ENCODE results near the gene FYCO1. TPM values are rescaled to one million over a fixed set of nuclear protein-coding genes. Genes with fewer than 3 reads are reported as not detected.

FYCO1 gene
- total and polyA plus RNA-seq, 9 of the 15 experiments (the other 6 are each of a cell fraction or from before 2014, with no cell fraction given) = 2.1 to 13.8 (median 7.4) TPM

DNA sequence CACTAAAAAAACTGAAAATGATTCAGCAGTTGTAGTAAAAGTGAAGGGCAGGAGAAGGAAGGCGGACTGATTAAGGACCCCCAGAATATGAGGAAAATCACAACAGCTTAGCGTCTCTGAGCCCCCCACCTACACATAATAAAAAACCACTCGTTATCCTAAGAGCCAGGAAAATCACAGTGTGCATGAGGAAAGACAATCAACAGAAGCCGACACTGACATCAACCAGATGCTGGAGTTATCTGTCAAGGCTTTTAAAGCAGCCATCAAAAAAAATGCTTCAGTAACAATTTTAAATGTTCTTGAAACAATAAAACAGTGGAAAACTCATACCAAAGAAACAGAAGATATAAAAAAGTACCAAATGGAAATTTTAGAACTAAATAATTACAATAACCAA, 62.0 kb downstream of the FYCO1 start:
- DNase-seq (ENCODE audit: extremely low read depth in 1 of 4, low spot score in 3 of 4) = no peak
- TF ChIP-seq SIN3A (IDR thresholded peaks at IDR 0.05; ENCODE audit: borderline replicate concordance in 2 of 2, control insufficient read depth in 1 of 2, low read depth in 2 of 2, low read length in 2 of 2) (no peak), ZNF41 (CRISPR knock-in tag; conservative IDR thresholded peaks at IDR 0.05) (no peak), KLF16 (IDR thresholded peaks at IDR 0.05) (no peak), CAMTA2 (CRISPR knock-in tag; conservative IDR thresholded peaks at IDR 0.05) (no peak), PURB (CRISPR knock-in tag; IDR thresholded peaks at IDR 0.05; ENCODE audit: low read depth) (no peak), SRSF9 (IDR thresholded peaks at IDR 0.05; ENCODE audit: borderline replicate concordance, low read depth, low read length) (no peak), HNRNPK (IDR thresholded peaks at IDR 0.05; ENCODE audit: low read depth, low read length, poor library complexity, severe bottlenecking) (no peak), KLF6 (CRISPR knock-in tag; IDR thresholded peaks at IDR 0.05; ENCODE audit: borderline replicate concordance) (no peak), NR2C2 (CRISPR knock-in tag; IDR thresholded peaks at IDR 0.05) (no peak), NR2C2 (tag; IDR thresholded peaks at IDR 0.05) (no peak), ADNP (tag; IDR thresholded peaks at IDR 0.05) (no peak)
- TF ChIP-seq, protein P1, sequence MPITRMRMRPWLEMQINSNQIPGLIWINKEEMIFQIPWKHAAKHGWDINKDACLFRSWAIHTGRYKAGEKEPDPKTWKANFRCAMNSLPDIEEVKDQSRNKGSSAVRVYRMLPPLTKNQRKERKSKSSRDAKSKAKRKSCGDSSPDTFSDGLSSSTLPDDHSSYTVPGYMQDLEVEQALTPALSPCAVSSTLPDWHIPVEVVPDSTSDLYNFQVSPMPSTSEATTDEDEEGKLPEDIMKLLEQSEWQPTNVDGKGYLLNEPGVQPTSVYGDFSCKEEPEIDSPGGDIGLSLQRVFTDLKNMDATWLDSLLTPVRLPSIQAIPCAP (CRISPR knock-in tag; IDR thresholded peaks at IDR 0.05; ENCODE audit: borderline replicate concordance) = no peak
- TF ChIP-seq, protein P2, sequence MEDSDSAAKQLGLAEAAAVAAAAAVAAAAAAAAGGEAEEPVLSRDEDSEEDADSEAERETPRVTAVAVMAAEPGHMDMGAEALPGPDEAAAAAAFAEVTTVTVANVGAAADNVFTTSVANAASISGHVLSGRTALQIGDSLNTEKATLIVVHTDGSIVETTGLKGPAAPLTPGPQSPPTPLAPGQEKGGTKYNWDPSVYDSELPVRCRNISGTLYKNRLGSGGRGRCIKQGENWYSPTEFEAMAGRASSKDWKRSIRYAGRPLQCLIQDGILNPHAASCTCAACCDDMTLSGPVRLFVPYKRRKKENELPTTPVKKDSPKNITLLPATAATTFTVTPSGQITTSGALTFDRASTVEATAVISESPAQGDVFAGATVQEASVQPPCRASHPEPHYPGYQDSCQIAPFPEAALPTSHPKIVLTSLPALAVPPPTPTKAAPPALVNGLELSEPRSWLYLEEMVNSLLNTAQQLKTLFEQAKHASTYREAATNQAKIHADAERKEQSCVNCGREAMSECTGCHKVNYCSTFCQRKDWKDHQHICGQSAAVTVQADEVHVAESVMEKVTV (CRISPR knock-in tag; IDR thresholded peaks at IDR 0.05) = no peak

More for the DNA sequence above, 62.0 kb downstream of the FYCO1 start:
- intact Hi-C loops (cut with micrococcal nuclease) (loop anchor here (10.0 kb wide), 1 partner anchor 899 kb away; no protein-coding TSS in a partner anchor), in situ Hi-C loops (cut with MboI) (loop anchor here (5.0 kb wide), 2 partner anchors 181 to 426 kb away; no protein-coding TSS in a partner anchor)
- ATAC-seq = no peak
- Histone ChIP-seq H3K4me3 (no peak overlapping the region), H3K27ac (ENCODE audit: extremely low read depth, low read depth, low read length) (no peak overlapping the region), H3K9ac (ENCODE audit: insufficient read depth in 1 of 2, low read depth in 2 of 2, low read length in 2 of 2) (no peak overlapping the region), H2AFZ (ENCODE audit: low read depth, low read length) (no peak overlapping the region), H3K4me1 (replicated peaks in 1 of 2; ENCODE audit: control insufficient read depth in 2 of 2, insufficient read depth in 2 of 2, low read length in 2 of 2) (no peaks in the 10 kb centered on the region), H3K9me1 (ENCODE audit: control insufficient read depth, insufficient read depth, low read length) (peaks cover 3% of the 10 kb centered on the region), H3K79me2 (ENCODE audit: control insufficient read depth, insufficient read depth, low read length) (no peaks in the 10 kb centered on the region), H4K20me1 (replicated peaks; ENCODE audit: control insufficient read depth, insufficient read depth, low read length) (no peaks in the 10 kb centered on the region), H3K4me2 (ENCODE audit: insufficient read depth, low read length) (no peak overlapping the region), H3K27me3 (ENCODE audit: control insufficient read depth in 2 of 2, insufficient read depth in 2 of 2, low read length in 2 of 2) (no peaks in the 10 kb centered on the region), H3K36me3 (ENCODE audit: control insufficient read depth, insufficient read depth, low read length) (peaks cover 93% of the 10 kb centered on the region), H3K9me3 (replicated peaks; ENCODE audit: control insufficient read depth, insufficient read depth, low read depth, low read length) (no peaks in the 10 kb centered on the region)
- ChIA-PET POLR2A (interaction anchor here (0.6 kb wide), 1 partner anchor 12 kb away, joined by 4 read pairs; no protein-coding TSS in a partner anchor), CTCF (ENCODE audit: low intra/inter-chr PET ratio) (no interaction called here)
- WGBS (ENCODE audit: insufficient coverage, low coverage, missing lambda C conversion rate) = 83% methylated on average over 4 of the region's 4 CpGs
- FAIRE-seq = no peak
- no TSS peak for BruUV-seq (replicated peaks)

Measured in K562 (cell line).